WI38 (cell line): Measurements from ENCODE around the gene EVA1C.
"Not testable (repeated sequence)": the region's sequence is repeated elsewhere in the genome, so short reads cannot be mapped to it uniquely, and the experiment has no call there.

Experiments used
- H3K4me3 ChIP-seq: 2 replicates; pipeline ENCODE4 v1.5.1; 2011; ENCODE audit warnings: low read depth, mild to moderate bottlenecking, control low read depth, low read length
- TF ChIP-seq, protein P1 (sequence below): IDR thresholded peaks from 2 replicates; pipeline ENCODE4 v1.5.1; 2012; ENCODE audit warnings: low read depth, mild to moderate bottlenecking, control low read depth, low read length

EVA1C gene

DNA sequence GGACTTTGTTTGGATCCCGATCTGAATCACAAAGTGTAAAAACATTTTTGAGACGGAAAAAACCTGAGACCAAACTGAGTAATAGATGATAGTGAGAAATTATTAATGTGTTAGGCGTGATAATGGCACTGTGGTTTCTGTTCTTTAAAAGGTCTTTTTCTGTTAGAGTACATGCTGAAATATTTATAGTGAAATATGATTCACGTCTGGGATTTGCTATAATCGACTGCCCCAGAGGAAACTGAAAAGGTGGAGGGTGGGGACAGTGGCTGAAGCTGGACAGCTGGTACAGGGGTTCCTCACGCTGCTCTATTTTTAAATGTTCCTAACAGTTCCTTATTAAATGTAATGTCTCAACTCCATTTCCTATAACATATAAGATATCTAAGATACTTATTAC lies 30.9 kb upstream of the EVA1C start:
- no peak overlapping the region for H3K4me3 ChIP-seq

DNA sequence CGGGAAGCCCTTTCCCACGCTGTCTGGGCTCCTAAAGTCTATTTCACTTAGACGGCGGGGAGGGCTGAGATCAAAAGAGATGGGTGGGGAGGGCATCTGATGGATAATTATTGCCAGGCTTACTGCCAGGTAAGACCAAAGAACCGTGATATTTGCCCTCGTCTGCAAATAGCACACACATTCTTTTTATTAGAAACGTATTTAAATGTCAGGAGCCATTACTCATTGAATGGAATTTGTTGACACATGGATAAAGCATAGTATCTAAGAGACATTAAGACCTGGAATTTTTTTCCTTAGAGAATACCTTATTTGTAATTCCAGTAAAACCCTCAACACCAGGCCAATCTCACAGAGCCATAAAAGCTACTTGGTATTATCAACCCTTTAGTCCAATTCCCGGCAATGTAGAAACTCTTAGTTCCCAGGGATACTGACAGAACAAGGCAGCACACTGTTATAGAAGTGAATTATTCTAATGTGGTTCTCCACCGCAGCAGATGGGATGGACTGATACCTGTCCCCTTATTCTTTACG lies 30.3 kb upstream of the EVA1C start:
- TF ChIP-seq, protein P1, sequence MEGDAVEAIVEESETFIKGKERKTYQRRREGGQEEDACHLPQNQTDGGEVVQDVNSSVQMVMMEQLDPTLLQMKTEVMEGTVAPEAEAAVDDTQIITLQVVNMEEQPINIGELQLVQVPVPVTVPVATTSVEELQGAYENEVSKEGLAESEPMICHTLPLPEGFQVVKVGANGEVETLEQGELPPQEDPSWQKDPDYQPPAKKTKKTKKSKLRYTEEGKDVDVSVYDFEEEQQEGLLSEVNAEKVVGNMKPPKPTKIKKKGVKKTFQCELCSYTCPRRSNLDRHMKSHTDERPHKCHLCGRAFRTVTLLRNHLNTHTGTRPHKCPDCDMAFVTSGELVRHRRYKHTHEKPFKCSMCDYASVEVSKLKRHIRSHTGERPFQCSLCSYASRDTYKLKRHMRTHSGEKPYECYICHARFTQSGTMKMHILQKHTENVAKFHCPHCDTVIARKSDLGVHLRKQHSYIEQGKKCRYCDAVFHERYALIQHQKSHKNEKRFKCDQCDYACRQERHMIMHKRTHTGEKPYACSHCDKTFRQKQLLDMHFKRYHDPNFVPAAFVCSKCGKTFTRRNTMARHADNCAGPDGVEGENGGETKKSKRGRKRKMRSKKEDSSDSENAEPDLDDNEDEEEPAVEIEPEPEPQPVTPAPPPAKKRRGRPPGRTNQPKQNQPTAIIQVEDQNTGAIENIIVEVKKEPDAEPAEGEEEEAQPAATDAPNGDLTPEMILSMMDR: no peak
- H3K4me3 ChIP-seq: no peak overlapping the region

More for the DNA sequence above, 30.9 kb upstream of the EVA1C start:
- TF ChIP-seq, protein P1: no peak

DNA sequence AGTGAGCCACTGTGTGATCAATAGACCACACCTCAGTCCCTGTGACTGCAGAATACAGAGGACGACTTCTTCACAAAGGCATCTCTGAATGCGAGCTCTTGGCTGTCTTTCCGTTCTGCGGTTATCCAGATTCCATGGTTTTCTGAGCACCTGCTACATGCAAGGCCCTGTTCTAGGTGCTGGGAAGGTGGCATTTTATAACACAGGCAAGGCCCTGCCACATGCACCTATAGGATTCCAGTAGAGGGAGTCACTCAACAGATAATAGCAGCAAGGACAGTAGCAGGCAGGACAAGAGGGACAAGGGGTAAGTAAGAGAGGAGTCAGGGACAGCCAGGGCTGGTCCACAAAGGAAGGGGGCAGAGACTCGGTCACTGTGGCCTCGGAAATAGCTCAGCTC lies 28.7 kb upstream of the EVA1C start:
- TF ChIP-seq, protein P1: no peak

DNA sequence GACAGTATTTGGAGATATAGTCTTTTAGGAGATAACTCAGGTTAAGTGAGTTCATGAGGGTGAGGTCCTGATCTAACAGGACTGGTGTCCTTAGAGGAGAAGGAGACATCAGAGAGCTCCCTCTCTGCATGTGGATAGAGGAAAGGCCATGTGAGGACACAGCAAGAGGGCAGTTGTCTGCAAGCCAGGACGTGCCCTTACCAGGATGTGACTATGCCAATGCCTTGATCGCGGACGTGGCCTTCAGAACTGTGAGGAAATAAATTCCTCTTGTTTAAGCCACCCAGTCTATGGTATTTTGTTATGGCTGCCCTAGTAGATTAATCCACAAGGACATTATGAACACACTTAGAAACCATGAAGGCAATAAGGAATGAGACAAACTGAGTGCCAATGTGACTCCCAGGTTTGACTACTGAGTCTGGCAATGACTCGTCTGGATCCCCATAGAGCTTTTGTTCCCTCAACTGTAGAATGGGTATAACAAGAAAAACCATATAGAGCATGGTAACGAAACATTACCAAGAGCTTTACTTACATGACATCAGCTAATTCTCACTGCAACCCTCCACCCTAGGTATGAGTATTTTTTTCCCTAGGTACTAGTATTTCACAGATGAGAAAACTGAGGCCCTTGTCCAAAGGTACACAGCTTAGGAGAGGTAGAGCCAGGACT lies 26.2 kb upstream of the EVA1C start:
- TF ChIP-seq, protein P1: no peak
- H3K4me3 ChIP-seq: no peak overlapping the region

More for the DNA sequence above, 28.7 kb upstream of the EVA1C start:
- H3K4me3 ChIP-seq: no peak overlapping the region

DNA sequence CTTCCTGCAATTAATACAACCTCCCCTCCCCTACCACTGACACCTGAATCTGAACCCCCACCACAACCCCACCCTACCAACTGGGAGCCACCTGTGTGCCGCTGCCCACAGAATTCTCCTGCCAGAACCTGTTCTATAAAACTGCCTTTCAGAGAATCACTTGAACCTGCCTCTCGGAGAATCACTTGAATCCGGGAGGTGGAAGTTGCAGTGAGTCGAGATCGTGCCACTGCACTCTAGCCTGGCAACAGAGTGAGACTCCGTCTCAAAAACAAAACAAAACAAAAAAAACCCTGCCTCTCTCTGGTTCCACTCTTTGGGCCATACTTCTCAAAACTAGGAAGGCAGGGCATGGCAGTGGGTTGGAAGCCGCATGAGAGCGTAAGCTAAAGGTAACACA lies 25.4 kb upstream of the EVA1C start:
- no peak overlapping the region for H3K4me3 ChIP-seq
- TF ChIP-seq, protein P1: no peak

DNA sequence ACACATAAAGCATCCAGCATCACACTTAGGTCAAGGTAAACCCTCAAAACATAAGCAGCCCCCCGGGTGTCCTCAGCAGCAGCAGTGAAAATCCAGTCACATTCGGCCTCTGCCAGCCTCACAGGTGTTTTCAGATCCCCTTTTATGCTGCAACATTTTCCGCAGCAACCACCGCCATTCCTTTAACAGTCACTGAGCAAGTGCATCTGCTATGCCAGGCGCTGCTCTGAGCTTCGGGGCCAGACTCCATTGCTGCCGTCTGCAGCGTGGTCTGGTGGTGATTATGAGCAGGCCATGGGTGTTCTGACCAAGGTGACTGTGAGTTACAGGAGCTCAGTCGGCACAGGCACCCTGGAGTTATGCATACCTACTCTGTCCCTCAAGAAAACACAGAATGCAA lies 24.2 kb upstream of the EVA1C start:
- no peak overlapping the region for H3K4me3 ChIP-seq
- TF ChIP-seq, protein P1: no peak

DNA sequence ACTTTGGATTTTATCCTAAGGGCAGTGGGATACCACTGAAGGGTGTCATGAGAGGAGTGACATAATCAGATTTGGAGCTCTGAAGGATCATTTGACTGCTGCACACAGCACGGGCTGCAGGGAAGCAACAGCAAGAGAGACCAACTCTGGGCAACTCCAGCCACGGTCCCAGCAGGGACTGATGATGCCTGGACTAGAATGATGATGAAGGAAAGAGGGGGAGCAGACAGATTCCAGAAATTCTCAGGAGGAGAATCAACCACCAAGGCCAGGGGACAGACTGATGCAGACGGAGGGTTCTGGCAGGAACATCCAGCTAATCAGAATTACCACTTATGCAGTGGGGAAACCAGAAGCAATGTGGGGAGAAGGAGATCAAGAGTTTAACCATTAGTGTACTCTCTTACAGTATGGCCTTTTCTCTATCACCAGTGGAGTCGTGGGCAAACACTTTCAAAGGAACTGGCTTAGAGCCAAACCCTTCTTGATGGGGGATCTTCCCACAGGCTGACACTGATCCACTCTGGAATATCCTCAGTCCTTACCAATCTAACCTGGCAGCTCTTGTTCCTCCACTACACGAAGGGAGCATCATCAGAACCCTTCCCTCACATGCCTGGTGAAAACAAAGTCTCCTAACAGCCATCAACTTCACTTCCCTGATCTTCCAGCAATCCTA lies 23.0 kb upstream of the EVA1C start:
- H3K4me3 ChIP-seq: no peak overlapping the region
- TF ChIP-seq, protein P1: no peak

DNA sequence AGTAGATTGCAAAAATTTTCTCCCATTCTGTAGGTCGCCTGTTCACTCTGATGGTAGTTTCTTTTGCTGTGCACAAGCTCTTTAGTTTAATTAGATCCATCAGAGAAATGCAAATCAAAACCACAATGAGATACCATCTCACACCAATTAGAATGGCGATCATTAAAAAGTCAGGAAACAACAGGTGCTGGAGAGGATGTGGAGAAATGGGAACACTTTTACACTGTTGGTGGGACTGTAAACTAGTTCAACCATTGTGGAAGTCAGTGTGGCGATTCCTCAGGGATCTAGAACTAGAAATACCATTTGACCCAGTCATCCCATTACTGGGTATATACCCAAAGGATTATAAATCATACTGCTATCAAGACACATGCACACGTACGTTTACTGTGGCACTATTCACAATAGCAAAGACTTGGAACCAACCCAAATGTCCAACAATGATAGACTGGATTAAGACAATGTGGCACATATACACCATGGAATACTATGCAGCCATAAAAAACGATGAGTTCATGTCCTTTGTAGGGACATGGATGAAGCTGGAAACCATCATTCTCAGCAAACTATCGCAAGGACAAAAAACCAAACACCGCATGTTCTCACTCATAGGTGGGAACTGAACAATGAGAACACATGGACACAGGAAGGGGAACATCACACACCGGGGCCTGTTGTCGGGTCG lies 21.8 kb upstream of the EVA1C start:
- not testable (repeated sequence) for H3K4me3 ChIP-seq
